ENCODE results near the gene TGFBR2. TPM values are rescaled to one million over a fixed set of nuclear protein-coding genes. Genes with fewer than 3 reads are reported as not detected.

TGFBR2 gene
- total and polyA plus RNA-seq, 10 of the 15 experiments (the other 5 are each of a cell fraction or from before 2014, with no cell fraction given) = 0.02 to 0.98 (median 0.18) TPM; not detected in 1

DNA sequence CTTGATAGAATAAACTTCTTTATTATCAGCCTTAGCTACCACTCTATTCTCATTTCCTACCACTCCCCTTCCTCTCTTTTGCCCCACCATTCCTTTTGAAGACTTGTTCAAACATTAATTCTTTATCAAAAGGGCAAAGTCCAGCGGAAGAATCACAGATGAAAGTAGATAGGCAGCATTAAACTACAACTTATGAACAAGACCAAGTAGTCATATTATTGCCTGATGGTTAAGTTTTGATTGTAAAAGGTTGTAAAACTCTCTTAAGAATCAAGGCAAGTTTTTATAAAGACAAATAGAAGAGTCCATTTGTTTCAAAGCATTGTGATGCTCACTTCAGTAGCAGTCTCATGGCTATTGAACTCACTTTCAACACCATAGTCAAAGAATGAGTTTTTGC, 22.4 kb upstream of the TGFBR2 start:
- H4K20me1 ChIP-seq (ENCODE audit: control insufficient read depth, insufficient read depth) = no peaks in the 10 kb centered on the region
- H3K9ac ChIP-seq (ENCODE audit: control insufficient read depth, insufficient read depth, low read length) = no peak overlapping the region
- no peak overlapping the region for H3K27ac ChIP-seq (ENCODE audit: control insufficient read depth, insufficient read depth)
- peaks cover 0 to 6% of the 10 kb centered on the region in 2 experiments; a peak in 1 of 4 replicates for H3K27me3 ChIP-seq (replicated peaks in 1 of 2; ENCODE audit: control insufficient read depth in 2 of 2, insufficient read depth in 2 of 2, low read length in 1 of 2)
- no peaks in the 10 kb centered on the region for H3K9me3 ChIP-seq (replicated peaks; ENCODE audit: control insufficient read depth, insufficient read depth, low read length)
- no peak overlapping the region for H2AFZ ChIP-seq (ENCODE audit: control insufficient read depth, low read depth, low read length)
- ATAC-seq (no peak), DNase-seq (ENCODE audit: low read depth, low spot score) (no peak), FAIRE-seq (no peak)
- H3K4me2 ChIP-seq (ENCODE audit: control insufficient read depth, insufficient read depth) = no peak overlapping the region
- RAD21 ChIA-PET (ENCODE audit: unreplicated experiment) = no interaction called here
- H3K79me2 ChIP-seq (ENCODE audit: control insufficient read depth, insufficient read depth, low read length) = no peaks in the 10 kb centered on the region
- no peaks in the 10 kb centered on the region for H3K36me3 ChIP-seq (ENCODE audit: control insufficient read depth in 2 of 2, insufficient read depth in 2 of 2, low read length in 1 of 2)
- no peaks in the 10 kb centered on the region for H3K4me1 ChIP-seq (ENCODE audit: control insufficient read depth, insufficient read depth, low read length)
- SMC1A ChIA-PET (ENCODE audit: uncharacterized antibody, unreplicated experiment) = no interaction called here
- TF ChIP-seq BMI1 (IDR thresholded peaks at IDR 0.05; ENCODE audit: borderline replicate concordance) (no peak), ZNF592 (IDR thresholded peaks at IDR 0.05) (no peak), USF2 (IDR thresholded peaks at IDR 0.05; ENCODE audit: borderline replicate concordance, low read depth, low read length) (no peak), MTA3 (IDR thresholded peaks at IDR 0.05; ENCODE audit: borderline replicate concordance, low read length) (no peak), CBX3 (IDR thresholded peaks at IDR 0.05; ENCODE audit: borderline replicate concordance, low read depth) (no peak), CREM (IDR thresholded peaks at IDR 0.05; ENCODE audit: low read depth) (no peak), ATF7 (IDR thresholded peaks at IDR 0.05; ENCODE audit: low read depth) (no peak), PKNOX1 (IDR thresholded peaks at IDR 0.05) (no peak), DPF2 (IDR thresholded peaks at IDR 0.05) (no peak), ZNF217 (IDR thresholded peaks at IDR 0.05) (no peak), NR2C2 (IDR thresholded peaks at IDR 0.05; ENCODE audit: borderline replicate concordance, control insufficient read depth, insufficient read length, low read depth) (no peak), IKZF1 (conservative IDR thresholded peaks at IDR 0.05) (no peak), ETV6 (conservative IDR thresholded peaks at IDR 0.05 in 1 of 2, IDR thresholded peaks at IDR 0.05 in 1 of 2; ENCODE audit: borderline replicate concordance in 1 of 2, low read depth in 1 of 2) (no peak), NFYA (IDR thresholded peaks at IDR 0.05; ENCODE audit: borderline replicate concordance, low read depth, low read length) (no peak)
- TF ChIP-seq, protein P1, sequence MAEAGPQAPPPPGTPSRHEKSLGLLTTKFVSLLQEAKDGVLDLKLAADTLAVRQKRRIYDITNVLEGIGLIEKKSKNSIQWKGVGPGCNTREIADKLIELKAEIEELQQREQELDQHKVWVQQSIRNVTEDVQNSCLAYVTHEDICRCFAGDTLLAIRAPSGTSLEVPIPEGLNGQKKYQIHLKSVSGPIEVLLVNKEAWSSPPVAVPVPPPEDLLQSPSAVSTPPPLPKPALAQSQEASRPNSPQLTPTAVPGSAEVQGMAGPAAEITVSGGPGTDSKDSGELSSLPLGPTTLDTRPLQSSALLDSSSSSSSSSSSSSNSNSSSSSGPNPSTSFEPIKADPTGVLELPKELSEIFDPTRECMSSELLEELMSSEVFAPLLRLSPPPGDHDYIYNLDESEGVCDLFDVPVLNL (IDR thresholded peaks at IDR 0.05; ENCODE audit: low read depth, low read length) = no peak
- intact Hi-C loops (cut with micrococcal nuclease; ENCODE audit: unreplicated experiment) (no loop called here), in situ Hi-C loops (cut with MboI) (no loop called here)
- POLR2A ChIA-PET = no interaction called here
- WGBS (ENCODE audit: insufficient coverage, insufficient replicate concordance, low lambda C conversion rate, missing lambda C conversion rate) = 70% methylated on average over 1 of the region's 1 CpG
- no peak overlapping the region for H3K4me3 ChIP-seq
- no TSS peak for BruUV-seq (replicated peaks)
- CTCF ChIA-PET = no interaction called here
